ENCODE measurements around the gene XRCC2. TPM values are rescaled to one million over a fixed set of nuclear protein-coding genes. Genes with fewer than 3 reads are reported as not detected.
"Not testable (repeated sequence)": the region's sequence is repeated elsewhere in the genome, so short reads cannot be mapped to it uniquely, and the experiment has no call there.

Gene XRCC2
- total RNA-seq = 26.2 and 28.5 TPM in 2 replicates

DNA sequence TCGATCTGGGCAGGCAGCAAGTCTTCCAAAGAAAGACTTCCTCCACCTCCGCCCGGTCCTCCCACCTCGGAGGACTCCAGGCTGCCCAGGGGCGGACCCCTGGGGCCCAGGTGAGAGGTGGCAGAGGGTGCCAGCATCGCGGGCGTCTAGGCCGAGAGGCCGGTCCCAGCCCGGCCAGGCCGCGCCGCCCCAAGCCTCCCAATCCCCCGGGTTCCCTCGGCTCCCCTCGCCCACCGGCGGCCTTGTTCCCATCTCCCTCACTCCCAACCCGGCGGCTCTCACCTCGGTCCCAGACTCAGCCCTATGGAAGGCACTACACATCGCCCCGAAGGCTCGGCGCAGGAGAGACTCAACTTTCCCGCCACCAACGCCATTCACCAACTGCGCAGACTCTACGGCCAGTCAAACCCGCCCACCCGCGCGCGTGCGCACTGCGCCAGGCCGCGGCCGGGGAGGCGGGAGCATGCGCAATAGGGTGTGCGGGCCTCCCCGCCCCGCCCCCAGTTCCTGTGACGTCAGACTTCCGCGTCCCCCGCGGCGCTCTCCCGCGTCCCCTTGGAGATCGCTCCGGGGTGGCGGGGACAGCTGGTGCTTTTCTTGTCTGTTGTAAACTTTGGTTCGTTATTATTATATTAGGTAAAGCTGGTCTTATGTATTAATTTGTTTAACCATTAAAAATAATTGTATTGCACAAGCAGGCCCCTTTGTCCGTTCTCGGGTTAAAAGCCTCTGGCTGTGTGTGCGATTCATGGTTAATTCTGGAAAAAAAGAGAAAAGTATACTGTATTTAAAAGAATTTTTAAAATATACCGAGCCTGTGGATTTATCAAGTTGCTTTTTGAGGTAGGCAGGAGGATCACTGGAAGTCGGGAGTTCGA is at the start of gene XRCC2:
Gene XRCC2 (minus strand): TSS at position 383 of the 878 bp plus-strand sequence. CDS start 62 bp downstream, at position 321.
- peak; percentile 99 for DNase-seq
- Mint-ChIP-seq H3K9me3 (no peaks in the 10 kb centered on the region), H3K27ac (peak within 1 kb of the TSS; percentile 97), H3K27me3 (no peaks in the 10 kb centered on the region), H3K36me3 (ENCODE audit: low read depth) (peaks cover 15% of the 10 kb centered on the region), H3K4me3 (peak within 1 kb of the TSS; percentile 94), H3K4me1 (peaks cover 14% of the 10 kb centered on the region)
- intact Hi-C loops (cut with micrococcal nuclease) = loop anchor here (1.0 to 5.0 kb wide), 4 partner anchors 83 to 1154 kb away; partner anchors contain the start of genes ACTR3B and GALNT11

DNA sequence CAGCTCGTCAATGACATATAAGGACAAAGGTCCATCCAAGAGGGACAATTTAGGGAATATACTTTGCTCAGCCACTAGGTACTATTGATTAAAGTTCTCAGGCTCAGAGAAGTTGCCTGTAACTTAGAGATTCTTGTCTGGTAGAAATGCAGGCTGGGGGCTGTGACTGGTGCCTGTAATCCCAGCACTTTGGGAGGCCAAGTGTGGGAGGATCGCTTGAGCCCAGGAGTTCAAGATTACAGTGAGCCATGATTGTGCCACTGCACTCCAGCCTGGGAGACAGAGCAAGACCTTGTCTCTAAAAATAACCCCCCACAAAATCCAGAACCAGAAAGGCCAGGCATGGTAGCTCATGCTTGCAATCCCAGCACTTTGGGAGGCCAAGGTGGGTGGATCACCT is 47.4 kb upstream of the XRCC2 start:
- H3K4me3 Mint-ChIP-seq = no peak overlapping the region
- H3K4me1 Mint-ChIP-seq = no peaks in the 10 kb centered on the region
- intact Hi-C loops (cut with micrococcal nuclease) = no loop called here

DNA sequence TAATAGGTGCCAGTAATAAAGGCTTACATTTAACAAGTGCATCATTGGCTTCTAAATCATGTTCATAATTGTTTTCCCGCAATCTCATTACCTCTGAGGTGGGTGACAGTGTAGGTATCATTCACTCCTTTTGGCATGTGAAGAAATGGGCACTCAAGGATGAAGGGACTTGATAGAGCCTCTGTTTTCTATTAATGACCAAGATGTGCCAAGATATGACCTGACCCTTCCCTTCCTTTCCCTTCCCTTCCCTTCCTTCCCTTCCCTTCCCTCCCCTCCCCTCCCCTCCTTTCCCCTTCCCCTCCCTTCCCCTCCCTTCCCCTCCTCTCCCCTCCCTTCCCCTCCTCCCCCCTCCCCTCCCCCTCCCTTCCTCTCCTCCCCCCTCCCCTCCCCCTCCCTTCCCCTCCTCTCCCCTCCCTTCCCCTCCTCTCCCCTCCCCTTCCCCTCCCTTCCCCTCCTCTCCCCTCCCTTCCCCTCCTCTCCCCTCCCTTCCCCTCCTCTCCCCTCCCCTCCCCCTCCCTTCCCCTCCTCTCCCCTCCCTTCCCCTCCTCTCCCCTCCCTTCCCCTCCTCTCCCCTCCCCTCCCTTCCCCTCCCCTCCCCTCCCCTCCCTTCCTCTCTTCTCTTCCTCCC is 36.6 kb upstream of the XRCC2 start:
- H3K36me3 Mint-ChIP-seq (ENCODE audit: low read depth); intact Hi-C loops (cut with micrococcal nuclease); H3K4me3 Mint-ChIP-seq; H3K27ac Mint-ChIP-seq; H3K27me3 Mint-ChIP-seq; DNase-seq; H3K9me3 Mint-ChIP-seq; H3K4me1 Mint-ChIP-seq: not testable (repeated sequence)

More for the DNA sequence above, 47.4 kb upstream of the XRCC2 start:
- no peak overlapping the region for H3K27ac Mint-ChIP-seq
- H3K27me3 Mint-ChIP-seq = no peaks in the 10 kb centered on the region
- H3K9me3 Mint-ChIP-seq = no peaks in the 10 kb centered on the region
- no peak for DNase-seq
- no peaks in the 10 kb centered on the region for H3K36me3 Mint-ChIP-seq (ENCODE audit: low read depth)

DNA sequence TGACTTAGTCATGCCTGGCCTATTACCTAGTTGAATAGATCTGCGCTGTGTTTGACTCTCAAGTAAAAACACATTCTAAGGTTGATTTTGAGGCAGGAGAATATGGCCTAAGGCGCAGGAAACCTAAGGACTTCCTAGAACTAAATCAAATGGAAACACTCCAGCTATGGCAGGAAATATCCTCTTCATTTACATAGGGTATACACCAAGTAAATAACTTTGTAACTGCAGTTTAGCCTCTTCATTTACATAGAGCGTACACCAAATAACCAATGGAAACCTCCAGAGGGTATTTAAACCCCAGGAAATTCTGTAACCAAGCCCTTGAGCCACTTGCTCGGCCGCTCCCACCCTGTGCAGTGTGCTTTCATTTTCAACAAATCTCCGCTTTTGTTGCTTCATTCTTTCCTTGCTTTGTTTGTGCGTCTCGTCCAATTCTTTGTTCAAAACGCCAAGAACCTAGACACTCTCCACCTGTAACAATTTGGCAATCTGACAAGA is 35.6 kb upstream of the XRCC2 start:
- Mint-ChIP-seq H3K4me1 (no peaks in the 10 kb centered on the region), H3K9me3 (no peaks in the 10 kb centered on the region), H3K27ac (no peak overlapping the region), H3K36me3 (ENCODE audit: low read depth) (no peaks in the 10 kb centered on the region), H3K27me3 (no peaks in the 10 kb centered on the region), H3K4me3 (no peak overlapping the region)
- no peak for DNase-seq
- intact Hi-C loops (cut with micrococcal nuclease) = no loop called here

DNA sequence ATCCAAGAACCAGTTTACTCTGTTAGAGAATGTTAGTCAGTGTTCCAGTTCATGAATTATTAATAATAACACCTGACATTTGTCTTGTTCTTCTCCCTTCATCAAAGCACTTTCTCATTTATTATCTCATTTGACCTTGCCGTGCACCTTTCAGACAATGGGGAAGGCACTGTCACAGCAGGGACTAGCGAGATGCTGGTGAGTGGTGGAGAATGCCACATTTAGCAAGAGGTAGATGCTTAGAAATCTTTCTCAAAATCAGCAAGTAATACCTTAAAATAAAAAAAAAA is 34.2 kb upstream of the XRCC2 start:
- intact Hi-C loops (cut with micrococcal nuclease) = no loop called here
- H3K27ac Mint-ChIP-seq = no peak overlapping the region
- H3K36me3 Mint-ChIP-seq (ENCODE audit: low read depth) = no peaks in the 10 kb centered on the region
- no peak for DNase-seq
- H3K4me3 Mint-ChIP-seq = no peak overlapping the region
- no peaks in the 10 kb centered on the region for H3K9me3 Mint-ChIP-seq
- H3K4me1 Mint-ChIP-seq = no peaks in the 10 kb centered on the region
- H3K27me3 Mint-ChIP-seq = no peaks in the 10 kb centered on the region

DNA sequence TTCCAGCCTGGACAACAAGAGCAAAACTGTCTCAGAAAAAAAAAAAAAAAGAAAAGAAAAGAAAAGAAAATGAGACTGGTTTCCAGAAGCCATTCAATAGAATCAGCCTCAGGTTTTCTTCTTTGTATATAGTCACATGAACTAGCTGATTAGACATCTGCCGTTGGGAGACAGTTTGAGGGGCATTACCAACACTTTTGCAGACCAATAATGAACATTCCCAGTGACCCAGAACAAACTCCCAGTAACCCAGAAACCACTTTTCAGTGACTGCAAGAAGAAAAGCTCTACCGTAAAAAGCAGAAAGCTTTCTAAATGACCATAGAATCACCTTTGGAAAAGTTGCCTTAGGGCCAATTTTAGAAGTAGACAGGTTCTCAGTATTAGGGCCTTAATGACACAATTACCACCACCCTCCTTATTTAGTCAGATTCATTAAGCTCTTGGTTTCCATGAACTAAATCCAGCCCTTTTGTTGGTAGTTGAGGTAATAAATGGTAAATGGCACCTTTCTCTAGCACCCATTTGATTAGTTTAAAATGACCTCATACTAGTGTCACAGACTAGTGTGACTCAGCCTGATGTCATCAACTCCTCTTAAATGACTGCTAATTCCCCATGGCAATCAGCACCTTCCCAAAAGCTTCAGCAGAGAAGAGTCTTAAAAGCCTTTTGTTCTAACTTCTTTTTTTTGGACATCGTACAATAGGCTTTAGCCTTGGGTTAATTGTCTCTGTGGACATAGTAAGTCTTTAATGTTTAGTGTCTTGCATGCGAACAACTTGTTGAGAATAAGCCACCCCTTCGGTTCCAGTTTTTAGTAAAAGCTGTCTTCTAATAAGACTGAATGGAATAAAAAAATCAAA is 33.6 kb upstream of the XRCC2 start:
- Mint-ChIP-seq H3K27me3 (no peaks in the 10 kb centered on the region), H3K27ac (no peak overlapping the region), H3K4me3 (no peak overlapping the region), H3K9me3 (peaks cover 3% of the 10 kb centered on the region), H3K36me3 (ENCODE audit: low read depth) (no peaks in the 10 kb centered on the region), H3K4me1 (no peaks in the 10 kb centered on the region)
- intact Hi-C loops (cut with micrococcal nuclease) = loop anchor here (10.0 kb wide), 1 partner anchor 365 kb away; no protein-coding TSS in a partner anchor
- no peak for DNase-seq

DNA sequence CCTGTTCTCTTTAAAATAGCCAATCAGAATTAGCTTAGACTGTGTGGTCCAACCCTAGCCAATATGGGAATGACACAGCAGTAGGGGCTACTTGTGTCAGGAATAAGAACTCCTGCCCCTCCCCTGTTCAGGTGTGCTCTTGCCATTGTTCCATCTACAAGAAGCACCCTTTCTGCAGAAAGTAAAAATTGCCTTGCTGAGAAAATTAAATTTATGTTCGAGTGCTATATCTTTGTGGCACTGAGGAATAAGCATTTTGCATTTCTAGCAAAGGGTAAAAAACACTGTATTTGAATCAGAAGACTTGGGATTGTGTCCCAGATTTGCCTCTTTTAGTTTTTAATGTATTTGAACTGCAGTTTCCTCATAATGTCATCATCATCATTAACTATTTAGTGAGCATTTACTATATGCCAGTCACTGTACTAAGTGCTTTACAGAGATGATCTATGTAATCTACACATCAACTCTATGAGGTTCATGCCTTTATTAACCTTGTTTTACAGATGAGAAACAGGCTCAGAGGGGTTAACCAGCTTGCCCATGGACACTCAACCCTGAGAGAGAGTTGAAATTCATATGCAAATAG is 28.9 kb upstream of the XRCC2 start:
- Mint-ChIP-seq H3K4me1 (no peaks in the 10 kb centered on the region), H3K27me3 (no peaks in the 10 kb centered on the region), H3K27ac (no peak overlapping the region), H3K9me3 (peaks cover 6% of the 10 kb centered on the region), H3K36me3 (ENCODE audit: low read depth) (no peaks in the 10 kb centered on the region), H3K4me3 (no peak overlapping the region)
- DNase-seq = no peak
- intact Hi-C loops (cut with micrococcal nuclease) = loop anchor here (10.0 kb wide), 1 partner anchor 360 kb away; no protein-coding TSS in a partner anchor

DNA sequence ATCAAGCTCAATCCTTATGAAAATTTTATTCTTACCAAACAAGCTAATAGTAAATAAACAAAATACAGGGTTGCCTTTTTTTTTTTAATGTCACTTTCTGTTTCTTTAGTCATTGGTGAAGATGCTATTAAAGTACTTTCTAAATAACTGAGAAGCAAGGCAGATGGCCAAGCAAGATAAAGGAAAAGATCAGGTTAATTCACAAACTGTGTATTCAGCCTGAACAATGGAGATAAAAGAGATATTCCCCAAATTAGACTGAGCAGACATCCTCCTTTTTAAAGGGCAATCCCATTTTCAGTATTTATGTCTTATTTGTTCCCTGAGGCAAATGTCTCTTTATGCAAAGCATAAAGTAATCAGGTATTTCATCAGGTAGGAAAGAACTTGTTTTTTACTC is 23.1 kb upstream of the XRCC2 start:
- intact Hi-C loops (cut with micrococcal nuclease) = no loop called here
- Mint-ChIP-seq H3K4me1 (no peaks in the 10 kb centered on the region), H3K27ac (no peak overlapping the region), H3K4me3 (no peak overlapping the region), H3K36me3 (ENCODE audit: low read depth) (no peaks in the 10 kb centered on the region), H3K27me3 (no peaks in the 10 kb centered on the region), H3K9me3 (no peaks in the 10 kb centered on the region)
- DNase-seq = no peak

DNA sequence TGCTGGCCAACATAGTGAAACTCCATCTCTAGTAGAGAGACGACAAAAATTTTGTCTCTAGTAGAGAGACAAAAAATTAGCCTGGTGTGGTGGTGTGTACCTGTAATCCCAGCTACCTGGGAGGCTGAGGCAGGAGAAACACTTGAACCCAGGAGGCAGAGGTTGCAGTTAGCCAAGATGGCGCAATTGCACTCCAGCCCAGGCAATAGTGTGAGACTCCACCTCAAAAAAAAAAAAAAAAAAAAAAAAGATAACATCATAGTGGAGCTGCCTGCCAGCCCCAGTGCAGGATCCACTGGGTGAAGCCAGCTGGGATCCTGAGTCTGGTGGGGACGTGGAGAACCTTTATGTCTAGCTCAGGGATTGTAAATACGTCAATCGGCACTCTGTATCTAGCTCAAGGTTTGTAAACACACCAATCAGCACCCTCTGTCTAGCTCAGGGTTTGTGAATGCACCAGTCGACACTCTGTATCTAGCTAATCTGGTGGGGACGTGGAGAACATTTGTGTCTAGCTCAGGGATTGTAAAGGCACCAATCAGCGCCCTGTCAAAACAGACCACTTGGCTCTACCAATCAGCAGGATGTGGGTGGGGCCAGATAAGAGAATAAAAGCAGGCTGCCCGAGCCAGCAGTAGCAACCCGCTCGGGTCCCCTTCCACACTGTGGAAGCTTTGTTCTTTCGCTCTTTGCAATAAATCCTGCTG is 21.5 kb upstream of the XRCC2 start:
- DNase-seq; H3K27me3 Mint-ChIP-seq; intact Hi-C loops (cut with micrococcal nuclease); H3K4me1 Mint-ChIP-seq; H3K9me3 Mint-ChIP-seq; H3K4me3 Mint-ChIP-seq; H3K27ac Mint-ChIP-seq; H3K36me3 Mint-ChIP-seq (ENCODE audit: low read depth): not testable (repeated sequence)

DNA sequence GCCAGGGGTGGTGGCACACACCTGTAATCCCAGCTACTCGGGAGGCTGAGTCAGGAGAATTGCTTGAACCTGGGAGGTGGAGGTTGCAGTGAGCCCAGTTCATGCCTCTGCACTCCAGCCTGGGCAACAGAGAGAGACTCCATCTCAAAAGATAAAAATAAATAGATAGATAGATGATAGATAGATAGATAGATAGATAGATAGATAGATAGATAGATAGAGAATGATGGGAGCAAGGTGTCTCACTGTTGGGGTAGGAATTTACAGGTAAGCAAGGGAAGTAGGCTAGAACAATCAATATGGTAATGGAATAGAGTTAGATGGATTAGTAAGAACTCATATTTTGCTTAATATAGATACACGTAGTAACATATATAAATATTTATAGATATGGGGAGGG is 16.3 kb upstream of the XRCC2 start:
- H3K27me3 Mint-ChIP-seq; intact Hi-C loops (cut with micrococcal nuclease); H3K9me3 Mint-ChIP-seq; H3K36me3 Mint-ChIP-seq (ENCODE audit: low read depth); H3K4me3 Mint-ChIP-seq; H3K27ac Mint-ChIP-seq; DNase-seq; H3K4me1 Mint-ChIP-seq: not testable (repeated sequence)

DNA sequence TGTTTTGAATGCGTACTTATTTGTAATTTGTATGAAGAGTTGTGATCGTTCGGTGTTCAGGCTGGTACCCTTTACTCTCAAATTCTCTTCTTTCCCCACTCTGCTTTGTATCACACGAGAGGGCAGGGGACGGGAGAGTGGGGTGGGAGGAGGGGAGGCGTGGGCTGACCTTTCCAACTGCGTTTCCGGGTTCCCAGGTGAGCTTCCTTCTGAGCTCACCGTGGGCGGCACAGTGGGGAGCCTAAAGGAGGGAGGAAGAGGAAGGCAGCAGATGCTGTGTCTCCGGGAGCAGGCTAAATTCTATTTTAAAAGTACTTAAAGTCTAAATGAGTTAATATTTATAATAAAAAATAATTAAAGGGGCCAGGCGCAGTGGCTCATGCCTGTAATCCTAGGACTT is 7.4 kb upstream of the XRCC2 start:
- DNase-seq = no peak
- no peaks in the 10 kb centered on the region for H3K27me3 Mint-ChIP-seq
- no peak overlapping the region for H3K27ac Mint-ChIP-seq
- H3K4me1 Mint-ChIP-seq = no peaks in the 10 kb centered on the region
- no peak overlapping the region for H3K4me3 Mint-ChIP-seq
- no peaks in the 10 kb centered on the region for H3K9me3 Mint-ChIP-seq
- no peaks in the 10 kb centered on the region for H3K36me3 Mint-ChIP-seq (ENCODE audit: low read depth)
- intact Hi-C loops (cut with micrococcal nuclease) = no loop called here

DNA sequence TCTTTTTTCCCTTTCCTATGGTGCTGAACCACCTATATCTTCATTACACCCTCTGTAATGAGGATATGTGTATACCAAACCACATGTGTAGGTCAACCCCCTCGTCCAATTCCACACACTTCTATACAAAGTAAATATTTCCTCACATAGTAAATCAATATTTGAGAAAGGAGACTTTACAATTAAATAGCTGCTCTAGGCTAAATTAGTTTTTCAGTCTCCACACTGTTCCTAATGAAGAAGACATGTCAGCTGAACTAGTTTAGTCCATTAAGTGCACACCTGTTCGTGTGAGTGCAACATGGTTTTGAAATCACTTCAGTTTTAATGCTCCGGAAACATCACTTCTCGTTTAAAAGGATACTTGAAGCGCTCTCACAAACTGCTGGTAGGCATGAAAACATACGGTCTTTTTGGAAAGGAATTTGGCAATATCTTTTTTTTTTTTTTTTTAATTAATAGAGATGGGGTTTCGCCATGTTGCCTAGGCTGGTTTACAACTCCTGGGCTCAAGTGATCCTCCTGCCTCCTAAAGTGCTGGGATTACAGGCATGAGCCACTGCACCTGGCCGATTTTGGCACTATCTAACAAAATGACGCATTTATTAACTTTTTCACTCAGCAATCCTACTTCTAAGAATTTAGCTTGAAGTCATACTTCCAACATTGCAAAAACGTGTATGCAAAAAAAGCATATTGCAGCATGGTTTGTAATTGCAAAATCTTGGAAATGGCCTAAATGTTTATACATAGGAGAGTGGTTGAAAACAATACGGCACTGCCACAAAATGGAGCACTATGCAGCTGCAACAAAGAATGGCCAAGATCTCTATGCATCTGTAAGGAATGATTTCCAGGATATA is 2.1 kb upstream of the XRCC2 start:
- H3K36me3 Mint-ChIP-seq (ENCODE audit: low read depth) = peaks cover 8% of the 10 kb centered on the region
- H3K4me1 Mint-ChIP-seq = peaks cover 9% of the 10 kb centered on the region
- H3K27me3 Mint-ChIP-seq = no peaks in the 10 kb centered on the region
- intact Hi-C loops (cut with micrococcal nuclease) = loop anchor here (5.0 kb wide), 3 partner anchors 341 to 1156 kb away; partner anchors contain the start of gene GALNT11
- H3K9me3 Mint-ChIP-seq = no peaks in the 10 kb centered on the region
- DNase-seq = no peak
- H3K27ac Mint-ChIP-seq = peak overlapping the region; percentile 34
- peak overlapping the region; percentile 32 for H3K4me3 Mint-ChIP-seq

Data from activated CD4-positive, alpha-beta T cell treated with anti-CD3 and anti-CD28 coated beads, Interleukin-2, amount 10 ng/mL, durations not matched to agents 24 days and 14 days (primary cell).